ENCODE measurements around the gene MYLIP. TPM values are rescaled to one million over a fixed set of nuclear protein-coding genes. Genes with fewer than 3 reads are reported as not detected.

The MYLIP gene
- total RNA-seq, 1 experiment from 2014 or later: 50.0 TPM

DNA sequence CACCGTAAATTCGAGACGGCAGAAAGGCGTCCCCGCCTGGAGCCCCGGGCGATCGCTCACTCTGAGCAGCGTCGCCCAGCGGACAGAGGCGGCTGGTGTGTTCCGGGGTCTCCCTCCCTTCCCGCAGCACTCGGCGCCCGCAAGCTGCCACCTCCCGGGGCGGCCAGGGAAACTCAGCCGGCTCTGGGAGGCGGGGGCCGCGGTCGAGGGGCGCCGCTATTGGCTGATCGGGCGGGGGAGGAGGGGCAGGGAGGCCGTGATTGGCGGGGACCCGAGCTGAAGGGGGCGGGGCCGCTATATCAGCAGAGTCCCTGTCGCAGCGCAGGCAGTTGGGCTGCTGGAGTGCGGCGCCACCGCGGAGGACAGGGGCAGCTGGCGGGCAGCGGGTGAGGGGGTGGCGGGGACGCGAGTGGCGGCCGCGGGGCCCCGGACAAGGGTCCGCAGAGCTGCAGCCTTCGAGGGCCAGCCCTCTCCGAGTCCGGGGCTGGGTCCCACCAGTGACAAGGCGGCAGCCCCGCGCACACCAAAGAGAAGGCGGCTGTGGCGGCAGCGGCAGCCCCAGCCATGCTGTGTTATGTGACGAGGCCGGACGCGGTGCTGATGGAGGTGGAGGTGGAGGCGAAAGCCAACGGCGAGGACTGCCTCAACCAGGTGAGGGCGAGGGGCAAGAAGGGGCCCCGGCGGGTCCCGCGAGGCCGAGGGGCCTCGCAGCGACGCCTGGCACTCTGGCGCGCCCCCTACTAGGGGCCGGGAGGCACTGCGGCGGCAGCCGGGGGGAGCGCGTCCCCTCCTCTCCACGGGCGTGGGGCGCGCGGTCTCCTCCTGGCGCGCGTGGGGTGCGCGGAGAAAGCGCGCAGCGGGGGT, at the start of gene MYLIP (continued):
- TF ChIP-seq USF2 (CRISPR knock-in tag; IDR thresholded peaks at IDR 0.05): no peak
- TF ChIP-seq NR1H2 (CRISPR knock-in tag; IDR thresholded peaks at IDR 0.05): 0 out of 2 replicates have a peak, but pooled peaks have one; percentile 19
- no peak for TF ChIP-seq NFE2L1 (CRISPR knock-in tag; IDR thresholded peaks at IDR 0.05)
- TF ChIP-seq, protein P1, sequence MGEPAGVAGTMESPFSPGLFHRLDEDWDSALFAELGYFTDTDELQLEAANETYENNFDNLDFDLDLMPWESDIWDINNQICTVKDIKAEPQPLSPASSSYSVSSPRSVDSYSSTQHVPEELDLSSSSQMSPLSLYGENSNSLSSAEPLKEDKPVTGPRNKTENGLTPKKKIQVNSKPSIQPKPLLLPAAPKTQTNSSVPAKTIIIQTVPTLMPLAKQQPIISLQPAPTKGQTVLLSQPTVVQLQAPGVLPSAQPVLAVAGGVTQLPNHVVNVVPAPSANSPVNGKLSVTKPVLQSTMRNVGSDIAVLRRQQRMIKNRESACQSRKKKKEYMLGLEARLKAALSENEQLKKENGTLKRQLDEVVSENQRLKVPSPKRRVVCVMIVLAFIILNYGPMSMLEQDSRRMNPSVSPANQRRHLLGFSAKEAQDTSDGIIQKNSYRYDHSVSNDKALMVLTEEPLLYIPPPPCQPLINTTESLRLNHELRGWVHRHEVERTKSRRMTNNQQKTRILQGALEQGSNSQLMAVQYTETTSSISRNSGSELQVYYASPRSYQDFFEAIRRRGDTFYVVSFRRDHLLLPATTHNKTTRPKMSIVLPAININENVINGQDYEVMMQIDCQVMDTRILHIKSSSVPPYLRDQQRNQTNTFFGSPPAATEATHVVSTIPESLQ (CRISPR knock-in tag; IDR thresholded peaks at IDR 0.05): 0 out of 2 replicates have a peak, but pooled peaks have one; percentile 43
- TF ChIP-seq, protein P2, sequence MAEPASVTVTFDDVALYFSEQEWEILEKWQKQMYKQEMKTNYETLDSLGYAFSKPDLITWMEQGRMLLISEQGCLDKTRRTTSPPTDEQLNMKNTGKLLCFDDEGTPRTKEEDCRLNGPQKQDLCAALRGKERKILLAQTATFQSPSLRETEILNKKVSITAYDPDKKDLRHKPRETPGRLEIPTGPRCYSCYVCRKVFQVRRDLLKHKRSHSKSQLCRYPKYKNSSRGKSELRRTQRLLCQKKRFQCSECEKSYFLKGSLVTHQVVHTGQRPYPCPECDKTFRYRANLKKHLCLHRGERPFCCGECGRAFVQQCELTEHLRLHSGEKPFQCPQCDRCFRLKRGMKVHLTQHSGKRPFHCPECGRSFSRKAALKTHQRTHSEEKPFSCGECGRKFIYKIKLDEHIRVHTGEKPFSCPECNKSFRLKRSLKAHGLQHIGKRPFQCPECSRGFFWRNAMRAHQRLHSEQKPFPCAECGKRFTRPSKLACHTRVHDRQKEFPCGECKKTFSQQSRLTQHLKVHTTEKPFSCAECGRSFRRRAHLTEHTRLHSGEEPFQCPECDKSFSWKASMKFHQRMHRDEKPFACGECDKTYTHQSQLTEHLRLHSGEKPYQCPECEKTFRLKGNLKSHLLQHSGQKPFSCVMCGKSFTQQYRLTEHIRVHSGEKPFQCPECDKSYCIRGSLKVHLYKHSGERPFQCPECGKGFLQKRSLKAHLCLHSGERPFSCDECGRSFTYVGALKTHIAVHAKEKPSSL (CRISPR knock-in tag; conservative IDR thresholded peaks at IDR 0.05): 0 out of 2 replicates have a peak, but pooled peaks have one; percentile 43
- peak; percentile 51; the same call in 1 of the 2 replicates for TF ChIP-seq ZNF317 (CRISPR knock-in tag; IDR thresholded peaks at IDR 0.05; ENCODE audit: borderline replicate concordance, low read depth)
- TF ChIP-seq MXD4 (CRISPR knock-in tag; IDR thresholded peaks at IDR 0.05; ENCODE audit: borderline replicate concordance): no peak
- TF ChIP-seq ZNF416 (CRISPR knock-in tag; IDR thresholded peaks at IDR 0.05): peak; percentile 89; the same call in 1 of the 2 replicates
- no peak for TF ChIP-seq NR3C1 (CRISPR knock-in tag; conservative IDR thresholded peaks at IDR 0.05; ENCODE audit: low read depth)
- no peak for TF ChIP-seq ATF2 (CRISPR knock-in tag; IDR thresholded peaks at IDR 0.05; ENCODE audit: borderline replicate concordance, low read depth)
- TF ChIP-seq, protein P3, sequence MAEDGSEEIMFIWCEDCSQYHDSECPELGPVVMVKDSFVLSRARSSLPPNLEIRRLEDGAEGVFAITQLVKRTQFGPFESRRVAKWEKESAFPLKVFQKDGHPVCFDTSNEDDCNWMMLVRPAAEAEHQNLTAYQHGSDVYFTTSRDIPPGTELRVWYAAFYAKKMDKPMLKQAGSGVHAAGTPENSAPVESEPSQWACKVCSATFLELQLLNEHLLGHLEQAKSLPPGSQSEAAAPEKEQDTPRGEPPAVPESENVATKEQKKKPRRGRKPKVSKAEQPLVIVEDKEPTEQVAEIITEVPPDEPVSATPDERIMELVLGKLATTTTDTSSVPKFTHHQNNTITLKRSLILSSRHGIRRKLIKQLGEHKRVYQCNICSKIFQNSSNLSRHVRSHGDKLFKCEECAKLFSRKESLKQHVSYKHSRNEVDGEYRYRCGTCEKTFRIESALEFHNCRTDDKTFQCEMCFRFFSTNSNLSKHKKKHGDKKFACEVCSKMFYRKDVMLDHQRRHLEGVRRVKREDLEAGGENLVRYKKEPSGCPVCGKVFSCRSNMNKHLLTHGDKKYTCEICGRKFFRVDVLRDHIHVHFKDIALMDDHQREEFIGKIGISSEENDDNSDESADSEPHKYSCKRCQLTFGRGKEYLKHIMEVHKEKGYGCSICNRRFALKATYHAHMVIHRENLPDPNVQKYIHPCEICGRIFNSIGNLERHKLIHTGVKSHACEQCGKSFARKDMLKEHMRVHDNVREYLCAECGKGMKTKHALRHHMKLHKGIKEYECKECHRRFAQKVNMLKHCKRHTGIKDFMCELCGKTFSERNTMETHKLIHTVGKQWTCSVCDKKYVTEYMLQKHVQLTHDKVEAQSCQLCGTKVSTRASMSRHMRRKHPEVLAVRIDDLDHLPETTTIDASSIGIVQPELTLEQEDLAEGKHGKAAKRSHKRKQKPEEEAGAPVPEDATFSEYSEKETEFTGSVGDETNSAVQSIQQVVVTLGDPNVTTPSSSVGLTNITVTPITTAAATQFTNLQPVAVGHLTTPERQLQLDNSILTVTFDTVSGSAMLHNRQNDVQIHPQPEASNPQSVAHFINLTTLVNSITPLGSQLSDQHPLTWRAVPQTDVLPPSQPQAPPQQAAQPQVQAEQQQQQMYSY (CRISPR knock-in tag; IDR thresholded peaks at IDR 0.05): no peak
- TF ChIP-seq FOXJ3 (CRISPR knock-in tag; IDR thresholded peaks at IDR 0.05; ENCODE audit: borderline replicate concordance): no peak
- no peak for TF ChIP-seq MLX (CRISPR knock-in tag; IDR thresholded peaks at IDR 0.05)
- no peak; the same call in 1 of the 2 replicates for TF ChIP-seq ESRRA (CRISPR knock-in tag; IDR thresholded peaks at IDR 0.05; ENCODE audit: borderline replicate concordance)
- peak; percentile 88; the same call in 1 of the 2 replicates for TF ChIP-seq FOXP1 (CRISPR knock-in tag; IDR thresholded peaks at IDR 0.05; ENCODE audit: borderline replicate concordance)
- no peak for TF ChIP-seq ZNF219 (CRISPR knock-in tag; IDR thresholded peaks at IDR 0.05; ENCODE audit: borderline replicate concordance)
- TF ChIP-seq EMX1 (CRISPR knock-in tag; IDR thresholded peaks at IDR 0.05): peak; percentile 73; the same call in 1 of the 2 replicates
- TF ChIP-seq TP53 (CRISPR knock-in tag; IDR thresholded peaks at IDR 0.05): 0 out of 2 replicates have a peak, but pooled peaks have one; percentile 73
- no peak for TF ChIP-seq CBFB (CRISPR knock-in tag; IDR thresholded peaks at IDR 0.05; ENCODE audit: low read depth)
- TF ChIP-seq GABPB1 (CRISPR knock-in tag; IDR thresholded peaks at IDR 0.05): no peak
- TF ChIP-seq, protein P4, sequence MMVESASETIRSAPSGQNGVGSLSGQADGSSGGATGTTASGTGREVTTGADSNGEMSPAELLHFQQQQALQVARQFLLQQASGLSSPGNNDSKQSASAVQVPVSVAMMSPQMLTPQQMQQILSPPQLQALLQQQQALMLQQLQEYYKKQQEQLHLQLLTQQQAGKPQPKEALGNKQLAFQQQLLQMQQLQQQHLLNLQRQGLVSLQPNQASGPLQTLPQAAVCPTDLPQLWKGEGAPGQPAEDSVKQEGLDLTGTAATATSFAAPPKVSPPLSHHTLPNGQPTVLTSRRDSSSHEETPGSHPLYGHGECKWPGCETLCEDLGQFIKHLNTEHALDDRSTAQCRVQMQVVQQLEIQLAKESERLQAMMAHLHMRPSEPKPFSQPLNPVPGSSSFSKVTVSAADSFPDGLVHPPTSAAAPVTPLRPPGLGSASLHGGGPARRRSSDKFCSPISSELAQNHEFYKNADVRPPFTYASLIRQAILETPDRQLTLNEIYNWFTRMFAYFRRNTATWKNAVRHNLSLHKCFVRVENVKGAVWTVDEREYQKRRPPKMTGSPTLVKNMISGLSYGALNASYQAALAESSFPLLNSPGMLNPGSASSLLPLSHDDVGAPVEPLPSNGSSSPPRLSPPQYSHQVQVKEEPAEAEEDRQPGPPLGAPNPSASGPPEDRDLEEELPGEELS (CRISPR knock-in tag; IDR thresholded peaks at IDR 0.05): peak; percentile 81
